ENCODE results near the gene FAM98B.

Gene FAM98B

DNA sequence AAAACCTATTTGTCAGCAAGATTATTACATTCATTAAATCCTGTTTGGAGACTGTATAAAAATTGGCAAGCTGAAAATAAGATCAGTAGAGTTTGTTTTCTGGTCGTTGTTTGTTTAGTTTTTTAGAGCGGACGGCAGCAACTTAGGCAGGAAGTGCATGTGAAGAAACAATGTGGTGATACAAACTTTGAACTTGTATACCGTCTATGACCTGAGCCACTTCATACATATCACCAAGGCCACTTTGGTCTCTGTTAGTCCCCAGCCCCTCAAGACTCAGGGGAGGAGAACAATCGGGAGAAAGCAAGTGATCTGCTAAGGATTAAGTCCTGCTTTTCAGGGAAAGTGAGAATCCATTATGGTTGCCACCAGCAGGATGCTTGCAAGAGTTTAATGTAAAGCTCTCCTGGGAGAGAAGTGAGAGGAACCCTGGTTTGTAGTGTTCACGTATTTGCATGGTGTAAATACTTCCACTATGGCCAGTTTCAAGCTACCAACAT is 79.5 kb downstream of the FAM98B start:
- TF ChIP-seq, protein P1, sequence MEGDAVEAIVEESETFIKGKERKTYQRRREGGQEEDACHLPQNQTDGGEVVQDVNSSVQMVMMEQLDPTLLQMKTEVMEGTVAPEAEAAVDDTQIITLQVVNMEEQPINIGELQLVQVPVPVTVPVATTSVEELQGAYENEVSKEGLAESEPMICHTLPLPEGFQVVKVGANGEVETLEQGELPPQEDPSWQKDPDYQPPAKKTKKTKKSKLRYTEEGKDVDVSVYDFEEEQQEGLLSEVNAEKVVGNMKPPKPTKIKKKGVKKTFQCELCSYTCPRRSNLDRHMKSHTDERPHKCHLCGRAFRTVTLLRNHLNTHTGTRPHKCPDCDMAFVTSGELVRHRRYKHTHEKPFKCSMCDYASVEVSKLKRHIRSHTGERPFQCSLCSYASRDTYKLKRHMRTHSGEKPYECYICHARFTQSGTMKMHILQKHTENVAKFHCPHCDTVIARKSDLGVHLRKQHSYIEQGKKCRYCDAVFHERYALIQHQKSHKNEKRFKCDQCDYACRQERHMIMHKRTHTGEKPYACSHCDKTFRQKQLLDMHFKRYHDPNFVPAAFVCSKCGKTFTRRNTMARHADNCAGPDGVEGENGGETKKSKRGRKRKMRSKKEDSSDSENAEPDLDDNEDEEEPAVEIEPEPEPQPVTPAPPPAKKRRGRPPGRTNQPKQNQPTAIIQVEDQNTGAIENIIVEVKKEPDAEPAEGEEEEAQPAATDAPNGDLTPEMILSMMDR (IDR thresholded peaks at IDR 0.05; ENCODE audit: low read length, missing control alignments): no peak
- H3K4me3 ChIP-seq (replicated peaks; ENCODE audit: low read depth, low read length): no peak overlapping the region
- DNase-seq (ENCODE audit: low read depth): no peak

DNA sequence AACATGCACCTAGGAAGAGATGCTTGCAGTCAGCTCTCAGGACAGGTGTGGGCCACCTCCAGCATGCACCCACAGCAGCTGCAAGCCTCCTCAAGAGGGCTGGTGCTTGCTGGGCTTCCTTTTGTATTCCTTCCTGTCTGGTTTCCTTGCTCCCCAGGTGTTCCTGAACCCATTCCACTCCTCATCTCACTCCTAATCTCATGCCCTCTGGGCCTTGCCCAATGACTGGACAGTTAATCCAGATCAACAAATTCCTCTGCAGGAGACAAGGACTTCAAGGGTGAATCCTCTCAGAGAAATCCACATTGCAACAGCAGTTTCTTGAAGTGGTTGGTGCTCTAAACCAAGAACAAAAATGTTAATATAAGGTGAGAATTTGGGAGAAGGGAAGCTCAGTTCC is 80.0 kb downstream of the FAM98B start:
- TF ChIP-seq, protein P1 (IDR thresholded peaks at IDR 0.05; ENCODE audit: low read length, missing control alignments): no peak
- DNase-seq (ENCODE audit: low read depth): no peak
- no peak overlapping the region for H3K4me3 ChIP-seq (replicated peaks; ENCODE audit: low read depth, low read length)

- DNase-seq (ENCODE audit: low read depth): no peak
- TF ChIP-seq, protein P1 (IDR thresholded peaks at IDR 0.05; ENCODE audit: low read length, missing control alignments): no peak
- H3K4me3 ChIP-seq (replicated peaks; ENCODE audit: low read depth, low read length): no peak overlapping the region
Observed at GRCh38 chr15:38534691-38535090, 80.8 kb downstream of the FAM98B start.

GRCh38 chr15:38535491-38536200 is 81.7 kb downstream of the FAM98B start:
- no peak for DNase-seq (ENCODE audit: low read depth)
- TF ChIP-seq, protein P1 (IDR thresholded peaks at IDR 0.05; ENCODE audit: low read length, missing control alignments): no peak
- H3K4me3 ChIP-seq (replicated peaks; ENCODE audit: low read depth, low read length): no peak overlapping the region

- H3K4me3 ChIP-seq (replicated peaks; ENCODE audit: low read depth, low read length): no peak overlapping the region
- TF ChIP-seq, protein P1 (IDR thresholded peaks at IDR 0.05; ENCODE audit: low read length, missing control alignments): no peak
- peak; percentile 90 for DNase-seq (ENCODE audit: low read depth)
Observed at GRCh38 chr15:38536201-38536676, 82.3 kb downstream of the FAM98B start.

All from fibroblast of pulmonary artery (primary cell).